HepG2 (cell line): ENCODE data around the gene FBLIM1. TPM values are rescaled to one million over a fixed set of nuclear protein-coding genes. Genes with fewer than 3 reads are reported as not detected.

ENCODE experiments used
- ATF4 ChIP-seq, 2 experiments: fragments of 450-650 bp in 1 of 2; sonication (generic) in 1 of 2; formaldehyde crosslinking; IDR thresholded peaks; 2 replicates each; pipeline versions ENCODE4 v1.5.0 to v1.8.0; 2020 to 2022; ENCODE audit warnings: mild to moderate bottlenecking in 1 of 2, missing genetic modification reagents in 1 of 2
- BCL6 ChIP-seq: IDR thresholded peaks from 2 replicates; pipeline ENCODE4 v1.6.1; 2016; ENCODE audit warnings: missing genetic modification reagents, missing compliant biosample characterization
- IKZF5 ChIP-seq: IDR thresholded peaks from 2 replicates; pipeline ENCODE4 v1.6.1; 2018; ENCODE audit warnings: missing genetic modification reagents, mild to moderate bottlenecking, missing compliant biosample characterization
- IRF9 ChIP-seq: sonication (generic); formaldehyde crosslinking; IDR thresholded peaks from 2 replicates; pipeline ENCODE4 v1.8.0; 2022; ENCODE audit warnings: missing genetic modification reagents, mild to moderate bottlenecking, borderline replicate concordance
- KLF11 ChIP-seq: IDR thresholded peaks from 2 replicates; pipeline ENCODE4 v1.6.1; 2016; ENCODE audit warnings: missing compliant biosample characterization
- NBN ChIP-seq: fragments of 450-650 bp; conservative IDR thresholded peaks from 2 replicates; pipeline ENCODE4 v1.6.1; 2017
- NR0B2 ChIP-seq: sonication (generic); formaldehyde crosslinking; IDR thresholded peaks from 2 replicates; pipeline ENCODE4 v1.4.0; 2020; ENCODE audit warnings: mild to moderate bottlenecking, missing genetic modification reagents
- STAT6 ChIP-seq: sonication (generic); formaldehyde crosslinking; IDR thresholded peaks from 2 replicates; pipeline ENCODE4 v1.4.0; 2020; ENCODE audit warnings: missing genetic modification reagents, mild to moderate bottlenecking, borderline replicate concordance
- SUZ12 ChIP-seq: fragments of 150-350 bp; IDR thresholded peaks from 2 replicates; pipeline ENCODE4 v1.6.1; 2014; ENCODE audit warnings: low read depth, low read length
- TFDP2 ChIP-seq: sonication (generic); formaldehyde crosslinking; IDR thresholded peaks from 2 replicates; pipeline ENCODE4 v1.4.0; 2020; ENCODE audit warnings: missing genetic modification reagents
- THAP8 ChIP-seq: sonication (generic); formaldehyde crosslinking; IDR thresholded peaks from 2 replicates; pipeline ENCODE4 v1.5.1; 2020; ENCODE audit warnings: missing genetic modification reagents, mild to moderate bottlenecking, borderline replicate concordance
- UBTF ChIP-seq: sonication (generic); formaldehyde crosslinking; IDR thresholded peaks from 2 replicates; pipeline ENCODE4 v1.4.0; 2020; ENCODE audit warnings: mild to moderate bottlenecking, missing genetic modification reagents
- ZBTB37 ChIP-seq: sonication (generic); formaldehyde crosslinking; IDR thresholded peaks from 2 replicates; pipeline ENCODE4 v1.4.0; 2020; ENCODE audit warnings: mild to moderate bottlenecking, missing genetic modification reagents
- ZNF34 ChIP-seq: sonication (generic); formaldehyde crosslinking; IDR thresholded peaks from 2 replicates; pipeline ENCODE4 v1.4.0; 2020; ENCODE audit warnings: mild to moderate bottlenecking, missing genetic modification reagents, borderline replicate concordance
- polyA plus RNA-seq, 8 experiments: library from polyadenylated mRNA; depleted of rRNA in 3 of 8; stranded (reverse) in 7 of 8; unstranded in 1 of 8; fragments of >200 nt; fragmentation: Illumina TruSeq in 4 of 8; extraction: Trizol in 4 of 8; gene quantifications; 2 replicates each; pipeline versions ENCODE4 v1.2.1 to v1.2.3, GENCODE V29; 2011 to 2016; ENCODE audit warnings: low read depth in 4 of 8, missing spikeins in 1 of 8, mixed read lengths in 1 of 8; ENCODE audit not compliant: insufficient read depth in 1 of 8
- total RNA-seq, 5 experiments: library from RNA; depleted of rRNA; stranded (reverse); fragments of >200 nt; fragmentation: Illumina TruSeq; extraction: Trizol; gene quantifications; 2 replicates each; pipeline ENCODE4 v1.2.3, GENCODE V29; 2016; ENCODE audit warnings: low read depth in 1 of 5

Gene FBLIM1
- total and polyA plus RNA-seq, 2 of the 13 experiments (the other 11 are each of a cell fraction or from before 2014, with no cell fraction given), result 10.6 to 23.0 TPM

- TF ChIP-seq THAP8 (CRISPR knock-in tag) (no peak), KLF11 (CRISPR knock-in tag) (0 out of 2 replicates have a peak, but pooled peaks have one; percentile 48), ATF4 (CRISPR knock-in tag; IDR thresholded peaks at IDR 0.05) (no peak; a peak in 1 of 4 replicates), STAT6 (CRISPR knock-in tag) (no peak), IRF9 (CRISPR knock-in tag) (0 out of 2 replicates have a peak, but pooled peaks have one; percentile 31), NR0B2 (no peak), SUZ12 (no peak), ZNF34 (CRISPR knock-in tag) (no peak; the same call in 1 of the 2 replicates), UBTF (CRISPR knock-in tag) (peak; percentile 75; the same call in 1 of the 2 replicates), IKZF5 (CRISPR knock-in tag) (peak; percentile 56; the same call in 1 of the 2 replicates), NBN (no peak), BCL6 (CRISPR knock-in tag) (peak; percentile 60), ZBTB37 (CRISPR knock-in tag) (no peak), TFDP2 (CRISPR knock-in tag) (peak; percentile 81; the same call in 1 of the 2 replicates)
Observed at GRCh38 chr1:15834406-15835204, 76.0 kb downstream of the FBLIM1 start (continued).
